ENCODE data around the gene SUB1.
"Not testable (repeated sequence)": the region's sequence is repeated elsewhere in the genome, so short reads cannot be mapped to it uniquely, and the experiment has no call there.

SUB1 gene

DNA sequence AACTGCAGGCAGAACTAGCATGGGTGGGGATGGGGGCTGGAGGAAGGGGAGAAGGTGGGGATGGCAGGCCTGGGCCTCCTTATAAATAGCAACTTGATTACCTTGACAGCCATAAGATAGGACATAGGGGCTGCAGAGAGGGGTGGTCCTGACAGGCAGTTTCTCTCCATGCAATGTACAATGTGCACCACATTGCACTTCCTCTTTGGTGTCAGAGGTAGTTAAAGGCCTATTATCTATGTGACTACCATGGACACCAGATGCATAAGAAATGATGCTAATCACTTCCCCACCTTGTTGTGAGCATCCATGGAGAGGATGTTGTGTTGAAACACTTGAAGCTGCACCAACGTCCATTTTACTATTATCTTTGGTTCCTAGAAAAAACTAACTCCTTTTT lies 20.2 kb upstream of the SUB1 start:
- DNase-seq (ENCODE audit: low read depth in 2 of 2): no peak

DNA sequence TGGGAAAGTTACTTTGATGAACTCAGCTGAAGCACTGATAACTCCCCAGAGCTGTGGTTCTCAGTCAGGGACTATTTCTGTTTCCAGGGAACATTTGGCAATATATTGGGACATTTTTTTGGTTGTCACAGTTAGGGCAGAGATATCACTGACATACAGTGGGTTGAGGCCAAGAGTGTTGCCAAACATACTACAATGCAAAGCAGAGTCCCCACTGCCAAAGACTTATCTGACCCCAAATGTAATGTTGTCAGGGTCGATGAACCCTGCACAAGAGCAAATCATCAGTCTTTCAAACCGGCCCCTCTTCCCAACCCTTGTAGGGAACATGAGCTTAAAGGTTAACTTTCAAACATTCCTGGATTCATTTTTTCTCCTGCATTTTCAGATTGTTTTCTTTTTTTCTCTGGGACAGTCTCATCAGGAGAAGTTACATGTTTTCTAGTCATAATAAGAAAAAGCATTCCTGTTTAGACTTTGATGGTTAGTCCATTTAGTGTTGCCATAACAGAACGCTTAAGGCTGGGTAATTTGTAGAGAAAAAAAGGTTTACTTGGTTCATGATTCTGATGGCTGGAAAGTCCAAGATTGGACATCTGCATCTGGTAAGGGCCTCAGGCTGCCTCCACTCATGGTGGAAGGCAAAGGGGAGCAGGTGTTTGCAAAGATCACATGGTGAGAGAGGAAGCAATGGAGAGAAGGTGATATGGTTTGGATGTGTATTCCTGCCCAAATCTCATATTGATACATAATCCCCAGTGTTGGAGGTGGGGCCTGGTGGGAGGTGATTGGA lies 18.8 kb upstream of the SUB1 start:
- no peak for DNase-seq (ENCODE audit: low read depth in 2 of 2)

DNA sequence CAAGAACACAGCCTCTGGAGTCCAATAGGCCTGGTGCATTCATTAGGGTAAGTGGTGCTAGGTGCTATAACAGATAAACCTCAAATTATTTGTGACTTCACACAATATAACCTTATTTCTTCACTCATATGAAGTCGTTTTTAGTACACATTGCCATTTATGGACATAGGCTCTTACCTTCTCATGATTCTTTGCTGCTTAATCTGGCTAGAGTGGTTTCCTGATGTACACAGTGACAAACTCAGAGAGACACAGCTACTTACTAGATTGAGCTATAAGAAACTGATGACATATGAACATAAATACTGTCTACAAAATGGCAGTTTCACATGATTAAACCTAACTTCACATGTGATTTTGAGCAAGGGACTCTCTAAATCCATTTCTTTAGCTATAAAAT lies 14.2 kb upstream of the SUB1 start:
- no peak for DNase-seq (ENCODE audit: low read depth in 2 of 2)

DNA sequence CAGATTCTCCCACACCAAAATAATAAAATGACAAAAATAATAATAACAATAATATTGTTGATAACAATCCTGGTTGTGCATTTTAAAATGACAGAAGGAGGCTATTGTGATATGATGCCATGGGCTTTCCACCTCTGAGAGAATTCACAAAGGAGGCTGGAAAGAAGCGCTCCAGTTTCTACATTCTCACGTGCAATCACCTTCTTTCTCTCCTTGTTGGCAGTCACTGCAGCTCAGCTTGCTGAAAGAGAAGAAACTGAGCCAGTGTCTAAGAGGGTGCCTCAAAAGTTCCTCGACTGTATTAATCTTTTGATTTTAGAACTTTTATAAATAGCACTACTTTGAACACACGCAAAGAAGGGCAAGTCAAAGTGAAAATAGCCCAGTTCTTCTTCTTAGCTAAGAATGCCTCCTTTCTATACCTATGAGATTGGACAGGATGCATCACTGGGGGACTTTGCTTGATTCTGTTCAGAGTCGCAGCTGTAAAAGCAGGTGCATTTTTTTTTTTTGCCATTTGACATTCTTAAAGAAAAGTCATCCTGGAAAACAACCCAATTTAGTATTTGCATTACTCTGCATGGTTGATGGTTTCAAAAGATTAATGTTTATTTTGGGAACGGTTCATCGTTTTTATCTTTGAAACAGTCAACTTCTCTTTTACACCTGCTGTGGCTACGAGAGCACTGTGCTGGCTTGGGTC lies 12.4 kb upstream of the SUB1 start:
- DNase-seq (ENCODE audit: low read depth in 2 of 2): no peak

DNA sequence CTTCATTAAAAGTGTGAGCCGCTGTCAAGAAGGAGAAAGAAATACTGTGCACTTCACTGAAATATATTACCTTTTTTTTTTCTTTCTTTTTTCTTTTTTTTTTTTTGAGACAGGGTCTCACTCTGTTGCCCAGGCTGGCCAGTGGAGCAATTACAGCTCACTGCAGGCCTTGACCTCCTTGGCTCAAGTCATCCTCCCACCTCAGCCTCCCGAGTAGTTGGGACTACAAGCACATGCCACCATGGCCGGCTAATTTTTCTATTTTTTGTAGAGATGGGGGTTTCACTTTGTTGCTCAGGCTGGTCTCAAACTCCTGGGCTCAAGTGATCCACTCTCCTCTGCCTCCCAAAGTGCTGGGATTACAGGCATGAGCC lies 11.9 kb upstream of the SUB1 start:
- not testable (repeated sequence) for DNase-seq (ENCODE audit: low read depth in 2 of 2)

DNA sequence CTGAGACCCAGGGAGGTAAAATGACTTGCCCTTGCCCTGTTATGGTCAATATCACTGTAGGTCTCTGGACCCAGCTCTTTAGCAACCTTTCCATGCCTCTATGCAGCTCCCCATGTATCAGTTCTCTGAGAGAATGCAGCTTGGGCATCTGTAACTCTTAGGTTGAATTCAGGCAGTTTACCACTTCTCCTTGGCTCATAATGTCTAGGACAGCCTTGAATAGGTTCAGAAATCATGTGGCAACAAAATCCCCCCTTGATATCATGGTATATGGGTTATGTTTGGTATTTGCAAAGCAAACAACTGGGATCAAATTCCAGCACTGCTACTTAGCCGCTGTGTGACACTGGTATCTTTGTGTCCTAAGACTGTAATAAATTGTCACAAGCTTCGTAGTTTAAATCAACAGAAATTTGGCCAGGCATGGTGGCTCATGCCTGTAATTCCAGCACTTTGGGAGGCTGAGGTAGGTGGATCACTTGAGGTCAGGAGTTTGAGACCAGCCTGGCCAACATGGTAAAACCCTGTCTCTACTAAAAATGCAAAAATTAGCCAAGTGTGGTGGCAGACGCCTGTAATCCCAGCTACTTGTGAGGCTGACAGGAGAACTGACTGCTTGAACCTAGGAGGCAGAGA lies 10.7 kb upstream of the SUB1 start:
- DNase-seq (ENCODE audit: low read depth in 2 of 2): no peak

DNA sequence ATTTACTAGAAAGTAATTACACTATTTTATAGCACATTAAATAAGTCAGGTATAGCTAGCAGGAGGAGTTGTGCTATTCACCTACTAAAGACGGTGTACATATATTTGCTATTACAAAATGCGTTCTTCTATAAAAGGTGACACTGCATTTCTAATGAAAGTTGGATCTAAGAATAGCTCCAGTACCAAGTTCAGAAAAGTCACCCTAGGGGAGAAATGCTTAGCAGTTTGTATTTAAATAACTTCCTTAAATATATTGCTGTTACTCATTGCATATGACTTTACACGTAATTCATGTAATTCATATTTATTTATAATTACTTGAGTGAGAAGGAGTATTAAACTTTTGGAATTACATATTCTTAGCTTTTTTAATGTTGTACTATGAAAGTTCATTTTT lies 7.0 kb upstream of the SUB1 start:
- DNase-seq (ENCODE audit: low read depth in 2 of 2): no peak

DNA sequence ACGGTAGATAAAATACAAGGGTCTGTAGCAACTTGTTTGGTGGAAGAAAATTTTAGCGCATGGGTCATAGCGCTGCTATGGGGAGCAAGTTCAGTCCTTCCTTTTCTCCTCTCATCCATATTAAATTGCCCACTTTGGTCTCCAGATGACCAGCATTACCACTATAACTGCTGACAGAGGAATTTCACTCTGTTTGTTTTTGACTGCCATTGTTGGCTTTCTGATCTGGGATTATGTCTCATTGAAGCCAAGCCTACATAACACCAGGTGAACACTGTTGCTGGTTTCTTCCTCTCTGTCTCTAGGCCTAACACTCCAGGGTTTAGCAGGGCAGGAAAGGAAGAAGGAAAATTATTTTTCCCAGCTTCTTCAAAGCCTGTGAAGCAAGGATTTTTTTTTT lies 6.6 kb upstream of the SUB1 start:
- no peak for DNase-seq (ENCODE audit: low read depth in 2 of 2)

DNA sequence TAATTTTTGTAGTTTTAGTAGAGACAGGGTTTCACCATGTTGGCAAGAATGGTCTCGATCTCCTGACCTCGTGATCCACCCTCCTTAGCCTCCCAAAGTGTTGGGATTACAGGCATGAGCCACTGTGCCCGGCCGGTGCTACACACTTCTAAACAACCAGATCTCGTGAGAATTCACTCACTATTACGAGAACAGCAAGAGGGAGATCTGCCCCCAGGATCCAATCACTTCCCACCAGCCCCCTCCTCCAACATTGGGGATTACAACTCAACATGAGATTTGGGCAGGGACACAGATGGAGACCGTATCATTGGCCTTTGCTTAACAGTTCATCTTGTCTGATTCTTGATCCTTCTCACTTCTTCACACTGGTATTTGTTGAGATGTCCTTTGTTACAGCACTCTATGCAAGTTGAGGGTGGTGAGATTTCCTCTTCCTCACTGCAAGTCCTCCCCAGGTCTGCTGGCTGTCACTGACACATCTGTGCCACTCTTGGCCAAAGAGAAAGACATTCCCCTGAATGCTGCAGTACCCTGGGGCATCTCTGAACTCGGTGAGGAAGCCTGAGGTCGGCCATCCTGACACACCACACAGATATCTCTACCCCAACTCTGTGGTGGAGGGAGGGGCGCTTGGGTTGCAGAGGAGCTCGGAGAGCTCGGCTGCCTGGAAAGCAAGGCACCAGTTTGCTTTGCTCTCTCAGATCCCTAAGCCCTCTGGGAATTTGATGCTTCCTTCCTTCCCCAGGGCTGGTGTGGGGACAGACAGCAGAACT lies 4.2 kb upstream of the SUB1 start:
- no peak for DNase-seq (ENCODE audit: low read depth in 2 of 2)

DNA sequence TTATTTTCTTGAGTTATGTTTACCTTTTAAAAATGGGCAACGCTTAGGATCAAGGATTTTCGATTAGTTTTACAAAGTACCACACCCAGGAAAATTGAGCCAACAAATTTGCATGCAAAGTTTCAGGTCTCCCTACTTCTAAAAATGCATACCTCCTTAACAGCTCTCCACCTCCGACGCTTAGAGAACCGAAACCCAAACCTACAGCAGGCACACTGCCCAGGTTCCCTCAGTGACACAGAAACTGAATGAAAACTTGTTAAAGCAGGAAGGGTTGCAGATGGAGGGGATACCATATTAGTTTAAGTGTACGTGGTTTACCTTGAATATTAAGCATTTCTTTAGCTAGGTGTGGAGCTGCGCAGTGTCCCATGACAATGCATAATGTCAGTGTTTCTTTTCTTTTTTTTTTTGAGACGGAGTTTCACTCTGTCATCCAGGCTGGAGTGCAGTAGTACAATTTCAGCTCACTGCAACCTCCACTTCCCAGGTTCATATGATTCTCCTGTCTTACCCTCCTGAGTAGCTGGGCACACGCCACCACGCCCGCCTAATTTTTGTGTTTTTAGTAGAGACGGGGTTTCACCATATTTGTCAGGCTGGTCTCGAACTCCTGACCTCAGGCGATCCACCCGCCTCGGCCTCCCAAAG lies 1.6 kb upstream of the SUB1 start:
- DNase-seq (ENCODE audit: low read depth in 2 of 2): peak in 1 of 2 donors; percentile 18

DNA sequence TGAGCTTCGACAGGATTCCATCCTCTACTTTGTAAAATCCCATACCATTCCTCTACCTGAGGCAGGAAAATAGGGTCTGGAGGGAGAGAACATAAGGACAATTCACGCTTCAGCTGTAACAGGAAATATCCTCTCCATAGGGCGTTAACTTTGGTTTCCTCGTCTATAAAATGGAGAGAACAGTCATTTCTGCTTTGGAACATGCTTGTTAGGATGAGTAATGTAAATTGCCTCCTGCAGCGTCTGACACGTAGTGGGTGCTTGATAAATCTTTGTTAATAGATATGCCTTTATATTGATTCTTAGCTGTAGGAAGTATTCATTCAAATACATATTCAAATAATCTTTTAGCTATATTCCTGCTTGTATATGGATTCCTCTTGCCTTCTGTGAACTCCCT lies 711 bp upstream of the SUB1 start:
- DNase-seq (ENCODE audit: low read depth in 2 of 2): no peak

DNA sequence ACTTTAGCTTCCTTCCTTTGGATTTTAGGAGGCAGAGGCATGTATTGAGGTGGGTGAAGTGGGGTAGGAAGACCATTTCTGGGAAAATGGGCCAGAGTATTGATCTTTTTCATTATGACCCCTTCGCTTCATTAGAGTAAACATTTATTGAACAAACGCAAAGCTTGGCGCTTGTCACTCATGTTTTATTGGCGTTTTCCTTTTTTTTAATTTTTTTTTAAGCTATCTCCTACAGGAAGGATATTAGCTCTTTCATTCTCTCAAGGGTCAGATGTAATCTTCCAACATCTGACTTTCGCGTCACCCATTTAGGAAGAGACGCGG lies 273 bp upstream of the SUB1 start:
- no peak for DNase-seq (ENCODE audit: low read depth in 2 of 2)

DNA sequence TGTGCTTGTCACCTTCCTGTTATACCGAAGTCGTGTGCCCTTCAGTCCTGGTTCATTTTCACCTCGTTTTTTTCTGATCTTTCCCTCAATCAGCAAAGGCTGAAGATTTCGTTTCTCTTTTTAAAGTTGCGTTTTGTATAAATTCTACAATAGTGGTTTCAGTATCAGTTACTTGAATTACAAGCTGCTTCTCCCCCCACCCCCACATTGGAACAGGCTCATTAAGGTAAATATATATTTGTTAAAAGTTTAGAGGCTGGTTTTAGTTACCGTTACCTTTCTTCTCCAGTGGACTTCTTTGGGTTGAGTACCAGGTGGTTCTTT lies 881 bp downstream of the SUB1 start:
- DNase-seq (ENCODE audit: low read depth in 2 of 2): peak; percentile 6 to 27

DNA sequence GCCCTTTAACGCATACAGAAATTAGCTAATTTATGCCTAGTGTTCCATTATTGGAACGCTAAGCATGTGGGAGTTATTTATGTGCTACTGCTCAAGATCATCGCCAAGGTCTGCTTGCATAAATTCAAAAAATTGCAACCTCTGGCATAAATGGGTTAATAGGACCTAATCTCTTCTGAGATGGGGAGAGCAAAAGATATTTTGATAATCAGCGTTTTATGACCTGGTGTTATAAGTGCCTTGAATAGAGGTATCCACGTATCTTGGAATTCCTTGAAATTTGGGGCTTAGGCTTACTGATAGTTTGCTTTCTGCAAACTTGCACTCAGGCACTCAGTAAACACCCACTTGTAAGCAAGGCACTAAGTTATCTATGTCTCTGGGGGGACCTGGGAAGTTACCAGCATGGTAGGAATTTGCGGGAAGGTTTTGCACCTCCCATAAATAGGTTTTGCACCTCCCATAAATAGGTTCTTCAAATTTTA lies 1.8 kb downstream of the SUB1 start:
- no peak for DNase-seq (ENCODE audit: low read depth in 2 of 2)

DNA sequence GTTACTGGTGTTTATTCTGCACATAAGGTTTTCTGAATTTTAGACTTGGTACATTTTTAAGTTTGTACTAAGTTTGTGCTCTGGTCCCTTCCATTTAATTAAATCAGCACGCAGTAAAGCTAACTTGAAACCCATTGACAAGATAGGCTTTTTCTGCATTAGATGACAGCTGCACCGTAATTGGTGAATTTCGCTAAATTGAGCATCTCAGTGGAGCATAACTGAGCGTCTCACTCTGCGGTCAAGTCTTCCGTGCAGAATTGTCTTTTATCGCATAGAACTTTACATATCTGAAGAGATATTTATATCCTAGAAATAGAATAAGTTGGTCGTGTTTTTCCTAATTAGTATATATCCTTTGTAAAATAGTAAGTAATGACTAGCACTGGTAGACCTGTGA lies 4.1 kb downstream of the SUB1 start:
- DNase-seq (ENCODE audit: low read depth in 2 of 2): no peak

DNA sequence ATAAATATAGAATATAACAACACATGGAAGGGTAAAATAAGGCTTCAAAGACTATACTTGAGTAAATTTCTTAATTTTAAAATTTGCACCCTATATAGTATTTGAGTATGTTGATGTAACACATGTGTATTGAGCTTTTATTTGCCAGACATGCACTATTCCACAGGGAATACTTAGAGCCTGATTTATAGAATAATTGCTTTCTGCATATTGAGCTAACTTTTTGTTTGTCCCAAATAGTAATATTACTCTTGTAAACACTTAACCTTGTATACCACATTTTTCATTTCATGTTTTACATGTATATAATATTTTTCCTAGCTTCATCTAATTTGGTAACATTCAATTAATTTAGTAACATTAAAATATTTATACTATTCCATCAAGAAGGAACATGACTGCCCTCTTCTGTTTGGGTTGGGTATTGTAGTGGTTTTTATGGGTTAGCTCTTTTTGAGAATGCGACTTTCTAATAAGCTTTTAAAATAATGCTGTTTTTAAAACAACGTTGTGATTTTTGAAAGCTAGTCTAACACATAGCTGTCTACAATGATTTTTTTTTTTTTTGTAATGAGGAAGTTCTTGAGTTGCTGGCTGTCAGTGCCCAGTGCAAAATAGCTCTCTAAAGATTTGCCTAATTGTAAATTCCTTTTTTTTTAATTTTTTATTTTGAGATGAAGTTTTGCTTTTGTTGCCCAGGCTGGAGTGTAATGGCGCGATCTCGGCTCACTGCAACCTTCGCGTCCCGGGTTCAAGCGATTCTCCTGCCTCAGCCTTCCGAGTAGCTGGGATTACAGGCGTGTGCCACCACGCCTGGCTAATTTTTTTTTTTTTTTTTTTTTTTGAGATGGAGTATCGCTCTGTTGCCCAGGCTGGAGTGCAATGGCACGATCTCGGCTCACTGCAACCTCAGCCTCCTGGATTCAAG lies 4.8 kb downstream of the SUB1 start:
- peak in 1 of 2 donors; percentile 59 for DNase-seq (ENCODE audit: low read depth in 2 of 2)

DNA sequence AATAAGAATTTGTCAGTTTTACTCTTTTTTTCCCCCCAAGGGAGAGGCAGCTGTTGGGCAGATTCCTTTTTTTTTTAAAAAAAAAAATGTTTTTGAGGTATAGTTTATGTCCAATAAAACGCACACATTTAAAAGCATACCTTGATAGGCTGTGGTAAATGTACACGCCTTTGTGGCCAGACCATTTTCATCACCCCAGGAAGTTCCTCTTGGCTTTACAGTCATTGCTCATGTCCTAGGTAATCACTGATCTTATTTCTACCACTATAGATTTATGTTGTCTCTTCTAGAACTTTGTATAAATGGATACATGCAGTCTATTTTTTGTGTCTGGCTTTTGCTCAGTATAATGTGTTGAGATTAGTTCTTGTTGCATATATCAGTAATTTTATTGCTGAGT lies 9.8 kb downstream of the SUB1 start:
- no peak for DNase-seq (ENCODE audit: low read depth in 2 of 2)

DNA sequence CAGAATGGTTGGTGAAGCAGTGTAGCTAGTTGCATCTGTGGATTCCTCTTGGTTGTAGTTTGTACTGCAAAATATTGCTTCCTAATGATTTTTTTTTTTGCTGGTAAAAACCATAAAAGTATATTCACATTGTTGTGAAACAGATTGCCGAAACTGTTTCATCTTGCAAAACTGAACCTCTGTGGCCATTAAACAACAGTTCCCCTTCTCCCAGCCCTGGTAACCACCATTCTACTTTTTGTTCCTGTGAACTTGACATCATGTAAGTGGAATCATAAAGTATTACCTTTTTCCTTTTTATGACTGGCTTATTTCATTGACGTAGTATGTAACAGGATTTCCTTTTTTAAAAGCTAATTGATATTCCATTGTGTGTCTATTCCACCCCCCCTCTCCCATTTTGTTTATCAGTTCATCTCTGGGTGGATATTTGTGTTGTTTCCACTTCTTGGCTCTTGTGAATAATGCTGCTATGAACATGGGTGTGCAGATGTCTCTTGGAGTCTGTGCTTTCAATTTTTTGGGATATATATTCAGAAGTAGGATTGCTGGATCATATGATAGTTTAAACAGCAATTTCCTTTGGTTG lies 11.8 kb downstream of the SUB1 start:
- no peak for DNase-seq (ENCODE audit: low read depth in 2 of 2)

DNA sequence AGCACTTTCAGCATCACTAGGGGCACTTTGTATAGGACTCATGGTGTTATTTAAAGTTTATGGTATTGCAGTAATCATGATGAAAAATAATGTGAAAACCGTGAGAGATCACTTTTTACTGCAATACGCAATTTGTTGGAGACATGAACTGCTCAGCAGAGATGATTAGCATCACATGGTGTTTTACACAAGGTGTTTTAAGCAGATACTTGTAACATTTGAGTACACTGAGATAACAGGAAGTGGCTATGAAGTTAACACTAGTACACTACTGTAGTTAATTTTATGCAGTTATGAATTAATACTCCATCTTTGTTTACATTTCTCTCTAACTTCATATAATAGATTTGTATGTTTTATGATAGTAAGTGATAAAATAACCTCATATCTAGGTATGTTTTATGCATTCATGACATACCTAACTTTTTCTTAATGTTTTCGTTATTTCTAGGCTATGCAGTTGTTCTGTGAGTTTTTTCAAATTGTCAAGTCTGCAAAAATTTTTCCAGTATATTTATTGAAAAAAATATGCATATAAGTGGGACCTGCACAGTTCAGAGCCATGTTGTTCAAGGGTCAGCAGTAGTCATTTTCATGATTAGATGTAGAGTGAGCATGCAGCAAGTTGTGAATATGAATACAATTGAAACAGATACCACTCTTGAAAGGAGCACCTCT lies 13.0 kb downstream of the SUB1 start:
- no peak for DNase-seq (ENCODE audit: low read depth in 2 of 2)

DNA sequence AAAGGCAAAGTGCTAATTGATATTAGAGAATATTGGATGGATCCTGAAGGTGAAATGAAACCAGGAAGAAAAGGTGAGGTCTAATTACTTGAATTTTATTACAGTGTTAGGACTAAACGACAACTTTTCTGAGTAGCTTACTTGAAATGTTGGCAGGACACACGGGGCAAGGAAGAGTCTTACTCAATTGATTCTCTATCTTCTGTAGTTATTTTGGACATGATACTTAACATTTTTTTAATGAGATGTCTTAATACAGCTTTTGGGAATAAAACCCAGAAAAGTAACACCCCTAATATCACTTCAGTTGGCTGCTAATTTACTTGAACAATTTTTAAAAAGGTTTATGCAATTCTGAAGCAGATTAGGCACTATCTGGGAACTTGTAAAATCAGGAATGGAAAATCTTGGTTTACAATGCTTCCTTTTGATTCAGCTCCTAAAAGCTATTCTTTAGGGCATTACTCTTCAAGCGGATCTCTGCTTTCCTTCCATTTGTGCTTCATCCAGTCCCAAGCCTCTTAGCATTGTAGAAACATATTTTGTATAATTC lies 13.7 kb downstream of the SUB1 start:
- DNase-seq (ENCODE audit: low read depth in 2 of 2): no peak
